Ammon's horn (tissue), 1 donor: ENCODE data around the gene NOTCH3.

ENCODE experiments used
- DNase-seq: peaks from one replicate; pipeline ENCODE4 v3.0.0-alpha.2; 2016; ENCODE audit warnings: low spot score

NOTCH3 gene

DNA sequence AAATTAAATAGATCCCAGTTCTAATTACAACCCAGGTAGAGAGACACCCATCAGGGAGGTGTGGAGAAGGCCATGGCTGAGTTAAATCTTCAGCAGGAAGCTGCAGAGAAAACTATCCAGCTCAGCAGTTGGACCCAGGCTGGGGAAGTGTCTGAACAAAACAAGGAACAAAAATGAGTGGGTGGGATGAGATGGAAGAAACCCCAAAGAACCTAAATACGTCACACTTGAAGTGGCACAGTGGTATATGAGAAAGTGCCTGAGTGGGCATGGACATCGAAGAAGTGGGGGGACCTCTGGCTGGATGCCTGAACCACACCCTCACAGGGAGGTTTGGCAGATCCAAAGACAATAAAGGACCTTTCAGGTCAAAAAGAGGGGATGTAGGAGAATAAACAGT, 35.0 kb upstream of the NOTCH3 start:
- no peak for DNase-seq

- no peak for DNase-seq
These were observed 33.8 kb upstream of the NOTCH3 start for GRCh38 chr19:15234431-15235130.

DNA sequence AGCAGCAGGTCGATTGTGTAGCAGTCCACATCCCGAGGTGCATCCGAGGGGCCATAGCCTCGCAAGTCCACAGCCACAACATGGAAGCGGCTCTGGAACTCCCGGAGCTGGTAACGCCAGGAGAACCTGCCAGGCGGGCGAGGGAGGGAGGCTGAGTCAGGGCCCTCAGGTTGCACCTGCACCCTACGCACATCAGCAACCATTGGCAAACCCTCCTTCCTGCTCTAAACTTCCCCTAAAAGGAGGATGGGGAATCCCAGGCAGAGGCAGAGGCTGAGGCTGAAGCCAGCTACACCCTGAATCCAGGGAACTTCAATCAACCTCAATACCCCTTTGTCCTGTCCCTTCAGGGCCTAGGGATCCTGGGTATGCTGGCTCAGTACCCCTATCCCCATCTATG, 30.5 kb upstream of the NOTCH3 start:
- DNase-seq = no peak

DNA sequence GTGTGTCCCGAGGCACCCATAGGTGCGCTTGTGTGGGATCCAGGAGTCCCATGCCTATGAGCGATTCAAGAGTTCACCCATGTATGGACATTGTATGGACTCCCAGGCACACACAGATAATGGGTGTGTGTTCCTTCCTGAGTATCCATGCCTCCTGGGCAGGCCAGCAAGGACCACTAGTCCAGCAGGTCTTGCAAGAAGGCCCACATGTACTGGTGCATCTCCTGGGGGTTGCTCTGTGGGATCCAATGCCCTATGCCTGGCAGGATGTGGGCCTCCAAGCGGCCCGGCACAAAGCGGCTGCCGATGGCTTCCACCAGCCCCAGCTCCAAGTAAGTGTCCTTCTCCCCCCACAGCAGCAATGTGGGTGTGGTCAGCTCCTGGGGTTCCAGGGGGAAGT, 26.5 kb upstream of the NOTCH3 start:
- DNase-seq = no peak

DNA sequence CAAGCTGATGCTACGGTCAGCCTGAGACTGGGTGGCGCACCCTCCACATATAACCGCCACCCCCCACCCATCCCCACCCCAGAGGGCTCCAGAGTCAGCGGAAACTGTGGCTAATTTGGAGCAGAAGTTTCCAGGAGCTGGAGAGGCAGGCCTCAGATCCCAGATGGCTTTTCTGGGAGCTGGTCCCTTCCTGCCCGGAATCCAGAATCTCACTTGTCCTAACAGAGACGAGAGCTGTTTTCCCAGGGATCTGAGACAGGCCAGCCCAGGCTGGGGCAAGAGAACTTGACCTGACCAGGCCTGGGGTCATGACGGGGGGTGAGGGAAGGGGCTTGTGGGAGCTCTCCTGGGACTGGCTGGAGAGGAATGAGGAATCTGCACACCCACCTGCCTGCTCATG, 25.0 kb upstream of the NOTCH3 start:
- no peak for DNase-seq

- peak; percentile 38 for DNase-seq
These were observed 23.0 kb upstream of the NOTCH3 start for GRCh38 chr19:15223649-15224361.

DNA sequence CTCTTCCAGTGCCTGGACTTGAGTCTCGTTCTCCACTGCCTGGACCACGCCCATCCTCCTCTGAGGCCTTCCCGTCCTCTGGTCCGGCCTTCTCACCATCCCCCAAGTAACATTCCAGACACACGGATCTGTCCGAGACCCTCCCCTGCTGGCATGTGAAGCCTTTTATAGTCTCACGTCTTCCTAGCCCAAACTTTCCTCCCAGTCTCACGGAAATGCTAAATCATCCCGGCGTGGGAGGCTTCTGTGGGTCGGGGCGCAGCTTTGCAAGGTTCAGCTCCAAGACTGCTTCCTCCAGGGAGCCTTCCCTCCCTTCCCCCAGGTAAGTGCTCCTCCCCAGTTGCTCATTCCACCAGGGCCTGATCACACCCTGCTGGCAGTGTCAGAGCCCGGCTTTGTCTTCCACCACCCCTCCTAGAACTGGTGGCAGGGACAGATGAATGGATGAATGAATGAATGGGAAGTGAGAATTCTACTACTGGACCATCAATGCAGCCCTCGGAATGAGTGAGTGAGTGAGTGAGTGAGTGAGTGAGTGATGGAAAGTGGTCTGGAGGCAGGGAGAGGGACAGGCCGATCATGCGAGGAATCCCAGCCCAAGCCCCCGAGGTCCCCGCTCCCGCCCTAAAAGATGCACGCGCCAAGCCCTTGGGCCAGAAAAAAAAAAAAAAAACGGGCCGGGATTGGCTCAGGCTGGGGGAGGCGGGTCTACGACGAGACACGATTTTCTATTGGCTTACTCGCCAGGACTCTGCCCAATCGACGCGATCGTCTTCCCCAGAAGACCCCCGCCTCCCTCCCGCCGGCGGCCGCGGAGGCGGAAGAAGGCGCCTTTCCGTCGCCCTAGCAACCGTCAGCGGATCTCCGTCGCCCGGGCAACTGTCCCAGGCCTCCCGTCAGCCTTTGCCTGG, 22.2 kb upstream of the NOTCH3 start:
- DNase-seq = peak; percentile 97

- no peak for DNase-seq
These were observed 20.0 kb upstream of the NOTCH3 start for GRCh38 chr19:15220833-15221232.

- no peak for DNase-seq
These were observed 17.7 kb upstream of the NOTCH3 start for GRCh38 chr19:15218501-15218900.

DNA sequence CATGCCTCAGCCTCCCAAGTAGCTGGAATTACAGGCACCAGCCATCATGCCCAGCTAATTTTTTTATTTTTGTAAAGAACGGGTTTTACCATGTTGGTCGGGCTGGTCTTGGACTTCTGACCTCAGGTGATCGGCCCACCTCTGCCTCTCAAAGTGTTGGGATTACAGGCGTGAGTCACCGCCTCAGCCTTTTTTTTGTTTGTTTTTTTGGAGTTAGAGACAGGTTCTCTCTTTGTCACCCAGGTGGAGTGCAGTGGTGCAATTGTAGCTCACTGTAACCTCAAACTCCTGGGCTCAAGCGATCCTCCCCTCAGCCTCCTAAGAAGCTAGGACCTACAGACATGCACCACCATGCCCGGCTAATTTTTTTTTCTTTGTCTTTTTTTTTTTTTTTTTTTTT, 15.6 kb upstream of the NOTCH3 start:
- DNase-seq = no peak

GRCh38 chr19:15213715-15214381, 13.1 kb upstream of the NOTCH3 start:
- DNase-seq = no peak

- no peak for DNase-seq
These were observed 11.9 kb upstream of the NOTCH3 start for GRCh38 chr19:15212711-15213110.

DNA sequence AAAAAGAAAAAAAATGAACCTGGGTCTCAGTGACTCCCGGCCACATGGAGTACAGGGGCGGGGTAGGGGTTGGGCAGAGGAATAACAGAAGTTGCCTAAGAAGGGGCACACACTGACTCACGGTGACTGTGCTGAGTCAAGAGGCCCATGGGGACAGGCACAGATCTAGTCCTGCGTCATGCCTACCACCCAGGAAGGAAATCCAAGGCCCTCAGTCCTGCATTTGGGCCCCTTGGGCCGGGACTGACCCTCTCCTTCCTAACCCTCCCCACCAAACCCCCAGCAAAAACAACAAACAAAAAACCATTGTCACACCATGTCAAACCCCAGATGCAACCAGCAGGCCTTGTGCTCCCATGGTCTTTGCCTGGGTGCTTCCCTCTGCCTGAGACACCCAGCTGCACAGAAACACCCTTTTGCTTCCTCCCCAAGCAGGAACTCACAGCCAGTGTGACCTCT, 9.6 kb upstream of the NOTCH3 start:
- DNase-seq = no peak

DNA sequence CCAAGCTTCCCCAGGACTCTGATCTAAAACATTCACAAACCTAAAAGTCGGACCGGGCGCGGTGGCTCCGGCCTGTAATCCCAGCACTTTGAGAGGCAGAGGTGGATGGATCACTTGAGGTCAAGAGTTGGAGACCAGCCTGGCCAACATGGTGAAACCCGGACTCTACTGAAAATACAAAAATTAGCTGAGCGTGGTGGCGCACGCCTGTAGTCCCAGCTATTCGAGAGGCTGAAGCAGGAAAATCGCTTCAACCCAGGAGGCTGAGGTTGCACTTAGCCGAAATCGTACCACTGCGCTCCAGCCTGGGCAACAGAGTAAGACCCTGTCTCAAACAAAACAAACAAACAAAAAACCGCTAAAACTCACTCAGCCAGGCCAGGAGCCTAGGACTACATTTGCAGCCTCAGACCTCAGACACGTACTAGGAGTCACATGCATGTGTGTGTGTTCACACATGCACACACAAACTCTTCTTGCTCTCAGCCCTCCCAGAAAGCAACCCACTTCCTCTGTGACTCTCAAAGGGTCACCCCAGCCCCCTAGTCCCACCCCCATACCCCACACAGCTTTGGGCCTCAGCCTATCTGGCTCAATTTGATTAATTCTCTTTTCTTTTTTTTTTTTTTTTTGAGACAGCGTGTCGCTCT, 704 bp upstream of the NOTCH3 start:
- no peak for DNase-seq

DNA sequence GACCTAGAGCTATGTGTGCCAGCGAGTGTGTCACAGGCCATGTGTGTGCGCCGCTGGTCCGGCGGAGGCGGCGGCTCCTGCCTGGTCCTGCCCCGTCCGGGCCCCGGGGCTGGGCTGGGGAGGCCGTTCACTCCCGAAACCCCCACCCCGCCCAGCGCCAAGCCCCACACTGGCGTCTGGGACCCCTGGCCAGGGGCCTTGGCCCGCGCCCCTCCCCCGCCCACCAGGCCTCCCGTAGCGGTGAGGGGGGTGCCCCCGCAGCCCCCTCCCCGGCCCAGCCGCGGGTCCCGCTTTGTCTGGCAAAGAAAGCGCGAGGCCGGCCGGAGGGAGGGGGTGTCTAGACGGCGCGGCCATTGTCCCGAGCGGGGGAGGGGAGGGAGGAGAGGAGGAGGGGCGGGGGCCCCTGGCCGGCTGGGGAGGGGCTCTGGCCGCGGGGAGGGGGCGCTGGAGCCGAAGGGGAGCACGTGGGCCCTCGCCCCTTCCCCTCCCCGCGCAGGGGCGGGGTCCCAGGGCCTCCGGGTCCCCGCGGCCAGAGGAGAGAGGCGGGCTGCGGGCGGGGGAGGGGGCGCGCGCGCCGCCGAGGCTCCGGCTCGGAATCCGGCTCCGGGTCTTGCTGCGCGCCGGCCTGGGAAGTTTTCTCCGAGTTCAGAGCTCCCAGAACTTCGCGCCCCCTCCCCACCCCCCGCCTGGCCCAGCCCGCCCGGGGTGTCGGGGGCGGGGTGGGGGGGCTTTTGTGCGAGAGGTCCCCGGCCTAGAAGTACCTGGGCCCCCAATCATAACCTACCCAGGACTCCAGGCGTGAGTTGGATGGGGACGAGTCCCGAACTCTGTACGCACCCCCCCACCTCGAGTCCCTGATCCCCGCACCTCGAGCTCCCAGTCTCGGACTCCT, 888 bp downstream of the NOTCH3 start:
- DNase-seq = no peak

- no peak for DNase-seq
These were observed 1.7 kb downstream of the NOTCH3 start for GRCh38 chr19:15198951-15199660.

DNA sequence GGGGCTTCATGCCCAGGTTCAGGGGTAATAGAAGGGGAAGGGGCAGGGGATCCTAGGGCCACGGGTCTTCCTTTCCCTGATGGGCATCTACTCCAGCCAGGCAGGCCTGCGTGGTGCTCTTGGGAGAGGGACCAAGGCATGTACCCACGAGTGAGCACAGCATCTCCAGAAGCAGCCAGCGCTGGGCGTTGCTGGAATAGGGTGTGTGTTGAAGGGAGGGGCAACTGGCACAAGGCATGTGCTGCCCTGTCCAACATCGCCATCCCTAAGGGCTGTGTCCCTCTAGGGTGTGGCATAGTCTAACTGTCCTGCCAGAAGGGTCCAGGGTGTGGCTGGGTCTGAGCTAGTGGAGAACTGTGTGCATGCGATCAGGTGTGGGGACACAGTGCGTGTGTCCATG, 2.9 kb downstream of the NOTCH3 start:
- no peak for DNase-seq

DNA sequence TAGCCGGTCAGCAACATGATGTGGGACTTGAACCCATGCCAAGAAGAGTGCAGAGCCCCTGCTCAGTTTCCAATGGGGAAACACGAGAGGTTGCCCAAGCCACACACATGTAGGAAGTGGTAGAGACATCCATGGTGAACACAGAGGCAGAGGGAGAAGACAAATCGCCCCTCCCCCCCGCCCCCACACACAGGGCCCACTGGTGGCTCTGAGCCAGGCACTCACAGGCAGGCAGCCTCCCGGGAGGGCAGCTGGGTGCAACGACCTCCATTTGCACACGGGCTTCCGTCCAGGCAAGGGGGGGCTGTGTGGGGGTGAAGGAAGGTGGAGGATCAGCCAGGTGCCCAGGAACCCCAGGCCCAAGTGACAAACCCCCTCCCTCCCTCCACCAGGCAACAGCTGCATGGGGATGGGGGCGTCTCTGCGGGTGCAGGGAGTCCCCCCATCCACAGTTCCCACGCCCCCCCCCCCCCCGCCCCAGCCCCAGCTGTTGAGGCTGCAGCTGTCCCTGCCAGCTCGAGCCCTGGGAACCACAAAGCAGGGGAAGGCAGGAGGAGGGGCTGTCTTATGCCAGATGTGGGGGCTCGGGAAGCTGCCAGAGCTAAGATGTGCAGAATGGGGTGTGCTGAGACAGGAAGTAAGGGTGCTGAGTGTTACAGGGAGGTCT, 3.4 kb downstream of the NOTCH3 start:
- DNase-seq = no peak

GRCh38 chr19:15196360-15197005, 4.3 kb downstream of the NOTCH3 start:
- no peak for DNase-seq
